Adrenal gland (tissue), 5 donors: ENCODE data around the gene TMEM31.

Experiments used
- CTCF ChIP-seq, 6 experiments: fragments of 450-650 bp in 4 of 6; fragments of 200-600 bp in 2 of 6; sonication (generic) in 1 of 6; IDR thresholded peaks; 1 replicate in 5 of 6; 2 replicates in 1 of 6; pipeline versions ENCODE4 v1.5.1 to v1.8.0; 2016 to 2021; ENCODE audit warnings: antibody characterized with exemption in 6 of 6, mild to moderate bottlenecking in 2 of 6, moderate library complexity in 1 of 6
- POLR2A ChIP-seq, 2 donors: fragments of 450-650 bp; IDR thresholded peaks; one replicate each; pipeline ENCODE4 v1.6.1; 2017; ENCODE audit warnings: antibody characterized with exemption in 2 of 2, mild to moderate bottlenecking in 2 of 2, moderate library complexity in 1 of 2
- donor health status: DM: no; HTN: no; CAD: no.

- TF ChIP-seq CTCF (IDR thresholded peaks at IDR 0.05), result no peak
- TF ChIP-seq POLR2A (IDR thresholded peaks at IDR 0.05), result no peak
Observed at GRCh38 chrX:103710609-103711008, at the start of gene TMEM31.
